ENCODE data around the gene ZCCHC7. TPM values are rescaled to one million over a fixed set of nuclear protein-coding genes. Genes with fewer than 3 reads are reported as not detected.
A peak's percentile ranks its signal among the peaks of the same experiment; 100 is the strongest.

The ZCCHC7 gene
- total RNA-seq, 3 donors from 2014 or later (not counting 1 experiment from before 2014, with no cell fraction given) = 42.4 to 43.2 (median 42.8) TPM

- ATAC-seq (no peak), DNase-seq (no peak)
- Histone ChIP-seq H3K27me3 (ENCODE audit: control insufficient read depth, insufficient read depth, low read length) (no peaks in the 10 kb centered on the region), H3K4me3 (ENCODE audit: low read length) (no peak overlapping the region), H3K27ac (ENCODE audit: low read length) (no peak overlapping the region), H3K4me1 (ENCODE audit: control insufficient read depth, insufficient read depth, low read length) (no peaks in the 10 kb centered on the region), H3K9me3 (ENCODE audit: control insufficient read depth, insufficient read depth, low read length) (no peaks in the 10 kb centered on the region), H3K36me3 (ENCODE audit: control insufficient read depth, insufficient read depth, low read length) (peaks cover 2% of the 10 kb centered on the region)
- Mint-ChIP-seq H3K27ac (no peak overlapping the region), H3K4me1 (peaks cover 20 to 27% of the 10 kb centered on the region in 2 donors), H3K36me3 (no peaks in the 10 kb centered on the region), H3K4me3 (no peak overlapping the region), H3K9me3 (no peaks in the 10 kb centered on the region), H3K27me3 (ENCODE audit: low read depth in 2 of 2) (no peaks in the 10 kb centered on the region)
- TF ChIP-seq CTCF (IDR thresholded peaks at IDR 0.05) = no peak
- WGBS (ENCODE audit: insufficient coverage) = 95% methylated on average over 3 of the region's 4 CpGs
- intact Hi-C loops (cut with micrococcal nuclease) = no loop called here
Observed at GRCh38 chr9:37229882-37230482, 109.6 kb downstream of the ZCCHC7 start.

GRCh38 chr9:37236822-37237221 is 116.4 kb downstream of the ZCCHC7 start:
- H3K36me3 Mint-ChIP-seq = no peaks in the 10 kb centered on the region
- no peaks in the 10 kb centered on the region for H3K4me1 ChIP-seq (ENCODE audit: control insufficient read depth, insufficient read depth, low read length)
- TF ChIP-seq CTCF (IDR thresholded peaks at IDR 0.05) = no peak
- no peaks in the 10 kb centered on the region for H3K27me3 Mint-ChIP-seq (ENCODE audit: low read depth in 2 of 2)
- WGBS (ENCODE audit: insufficient coverage) = 89% methylated on average over 2 of the region's 2 CpGs
- peaks cover 38 to 39% of the 10 kb centered on the region in 2 donors for H3K4me1 Mint-ChIP-seq
- no peaks in the 10 kb centered on the region for H3K36me3 ChIP-seq (ENCODE audit: control insufficient read depth, insufficient read depth, low read length)
- H3K4me3 Mint-ChIP-seq = no peak overlapping the region
- H3K27ac Mint-ChIP-seq = peak overlapping the region in 1 of 2 donors; percentile 29
- no peak overlapping the region for H3K4me3 ChIP-seq (ENCODE audit: low read length)
- no peaks in the 10 kb centered on the region for H3K9me3 ChIP-seq (ENCODE audit: control insufficient read depth, insufficient read depth, low read length)
- ATAC-seq (no peak), DNase-seq (no peak)
- H3K27ac ChIP-seq (ENCODE audit: low read length) = no peak overlapping the region
- intact Hi-C loops (cut with micrococcal nuclease) = no loop called here
- no peaks in the 10 kb centered on the region for H3K9me3 Mint-ChIP-seq
- no peaks in the 10 kb centered on the region for H3K27me3 ChIP-seq (ENCODE audit: control insufficient read depth, insufficient read depth, low read length)

GRCh38 chr9:37238122-37238521 is 117.7 kb downstream of the ZCCHC7 start:
- no peak overlapping the region for H3K4me3 Mint-ChIP-seq
- ATAC-seq (no peak), DNase-seq (no peak)
- Histone ChIP-seq H3K36me3 (ENCODE audit: control insufficient read depth, insufficient read depth, low read length) (no peaks in the 10 kb centered on the region), H3K27ac (ENCODE audit: low read length) (no peak overlapping the region), H3K27me3 (ENCODE audit: control insufficient read depth, insufficient read depth, low read length) (no peaks in the 10 kb centered on the region), H3K9me3 (ENCODE audit: control insufficient read depth, insufficient read depth, low read length) (no peaks in the 10 kb centered on the region), H3K4me3 (ENCODE audit: low read length) (no peak overlapping the region), H3K4me1 (ENCODE audit: control insufficient read depth, insufficient read depth, low read length) (no peaks in the 10 kb centered on the region)
- peaks cover 30 to 36% of the 10 kb centered on the region in 2 donors for H3K4me1 Mint-ChIP-seq
- no peaks in the 10 kb centered on the region for H3K9me3 Mint-ChIP-seq
- no peaks in the 10 kb centered on the region for H3K36me3 Mint-ChIP-seq
- H3K27ac Mint-ChIP-seq = no peak overlapping the region
- intact Hi-C loops (cut with micrococcal nuclease) = no loop called here
- no peak for TF ChIP-seq CTCF (IDR thresholded peaks at IDR 0.05)
- no peaks in the 10 kb centered on the region for H3K27me3 Mint-ChIP-seq (ENCODE audit: low read depth in 2 of 2)

GRCh38 chr9:37239224-37239859 is 119.0 kb downstream of the ZCCHC7 start:
- Histone ChIP-seq H3K27me3 (ENCODE audit: control insufficient read depth, insufficient read depth, low read length) (no peaks in the 10 kb centered on the region), H3K36me3 (ENCODE audit: control insufficient read depth, insufficient read depth, low read length) (no peaks in the 10 kb centered on the region), H3K4me1 (ENCODE audit: control insufficient read depth, insufficient read depth, low read length) (no peaks in the 10 kb centered on the region), H3K4me3 (ENCODE audit: low read length) (no peak overlapping the region), H3K9me3 (ENCODE audit: control insufficient read depth, insufficient read depth, low read length) (no peaks in the 10 kb centered on the region), H3K27ac (ENCODE audit: low read length) (no peak overlapping the region)
- H3K9me3 Mint-ChIP-seq = no peaks in the 10 kb centered on the region
- H3K36me3 Mint-ChIP-seq = no peaks in the 10 kb centered on the region
- WGBS (ENCODE audit: insufficient coverage) = 93% methylated on average over 4 of the region's 4 CpGs
- intact Hi-C loops (cut with micrococcal nuclease) = no loop called here
- DNase-seq (no peak), ATAC-seq (no peak)
- H3K27ac Mint-ChIP-seq = no peak overlapping the region
- H3K4me1 Mint-ChIP-seq = peaks cover 21 to 25% of the 10 kb centered on the region in 2 donors
- no peak overlapping the region for H3K4me3 Mint-ChIP-seq
- H3K27me3 Mint-ChIP-seq (ENCODE audit: low read depth in 2 of 2) = no peaks in the 10 kb centered on the region
- no peak for TF ChIP-seq CTCF (IDR thresholded peaks at IDR 0.05)
